Measurements from ENCODE around the gene FRY.

Gene FRY

DNA sequence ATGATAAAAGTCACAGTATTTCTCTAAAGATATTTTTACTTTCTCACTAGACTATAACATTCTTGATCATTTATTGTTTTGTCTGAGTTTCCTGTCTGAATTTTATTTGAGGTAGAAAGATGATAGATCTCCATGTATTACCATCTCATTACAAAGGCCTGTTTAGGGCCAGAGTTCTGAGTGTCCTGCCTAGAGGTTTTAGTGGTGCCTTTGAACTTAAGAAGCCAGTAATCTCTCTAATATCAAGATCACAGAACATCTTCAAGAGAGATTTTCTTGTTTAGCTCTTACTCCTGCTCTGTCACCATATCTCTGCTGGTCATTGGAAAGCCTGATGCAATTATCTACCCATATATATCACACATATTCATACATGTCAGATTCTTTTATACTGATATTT is 182.1 kb downstream of the FRY start:
- DNase-seq (ENCODE audit: low read depth, low spot score): no peak

DNA sequence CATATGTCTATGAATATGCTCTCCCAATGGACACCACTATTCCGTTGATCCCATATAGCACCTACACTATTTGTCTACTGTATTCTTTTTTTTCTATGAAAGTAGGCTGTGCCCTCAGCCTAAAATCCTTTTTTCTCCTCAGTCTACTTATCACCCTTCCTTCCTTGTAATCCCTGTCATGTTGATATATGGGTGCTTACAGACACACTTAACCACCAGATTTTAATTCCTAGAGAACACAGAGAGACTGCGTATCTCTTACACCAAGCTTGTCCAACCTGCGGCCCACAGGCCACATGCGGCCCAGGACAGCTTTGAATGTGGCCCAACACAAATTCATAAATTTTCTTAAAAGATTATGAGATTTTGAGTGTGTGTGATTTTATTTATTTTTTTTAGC is 182.5 kb downstream of the FRY start:
- no peak for DNase-seq (ENCODE audit: low read depth, low spot score)

DNA sequence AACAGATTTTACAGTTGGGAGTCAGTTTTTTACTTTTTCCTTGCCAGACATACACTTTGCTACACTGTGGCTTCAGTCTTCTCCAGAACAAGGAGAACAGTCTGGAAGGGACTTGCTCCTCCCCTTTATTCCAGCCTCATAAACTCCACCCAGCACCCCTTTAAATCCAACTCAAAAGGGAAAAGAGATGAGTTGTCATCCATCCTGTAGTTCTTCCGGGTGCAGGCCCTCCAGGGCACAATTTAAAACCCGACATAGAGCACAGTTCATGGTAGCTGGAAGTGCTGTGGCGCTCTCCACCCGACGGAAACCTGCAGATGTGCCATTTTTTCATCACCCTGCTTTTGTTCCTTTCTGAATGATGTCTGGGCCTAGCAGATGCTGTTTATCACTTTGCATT is 184.7 kb downstream of the FRY start:
- no peak for DNase-seq (ENCODE audit: low read depth, low spot score)

GRCh38 chr13:32222046-32222676 is 190.6 kb downstream of the FRY start:
- DNase-seq (ENCODE audit: low read depth, low spot score): no peak

GRCh38 chr13:32224916-32225315 is 193.3 kb downstream of the FRY start:
- no peak for DNase-seq (ENCODE audit: low read depth, low spot score)

DNA sequence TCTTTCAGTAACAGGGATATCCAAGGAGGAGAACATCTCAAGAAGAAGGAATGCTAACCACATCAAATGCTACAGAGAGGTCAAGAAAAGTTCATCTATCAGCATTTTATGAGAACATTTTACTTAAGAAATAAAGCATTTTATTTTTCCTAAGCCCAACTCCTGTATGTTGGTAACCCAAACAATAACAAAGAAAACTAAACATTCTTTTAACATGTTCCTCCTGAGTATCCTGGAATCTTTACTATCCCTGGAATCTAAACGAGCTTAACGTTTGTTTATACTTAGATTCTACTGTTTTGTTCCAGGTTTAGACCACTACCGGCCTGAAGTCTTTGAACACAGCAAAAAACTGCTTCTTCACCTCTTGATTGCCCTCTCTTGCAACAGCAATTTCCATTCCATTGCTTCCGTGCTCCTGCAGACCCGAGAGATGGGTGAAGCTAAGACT is 193.9 kb downstream of the FRY start:
- DNase-seq (ENCODE audit: low read depth, low spot score): no peak

GRCh38 chr13:32228330-32229041 is 196.9 kb downstream of the FRY start:
- DNase-seq (ENCODE audit: low read depth, low spot score): no peak

DNA sequence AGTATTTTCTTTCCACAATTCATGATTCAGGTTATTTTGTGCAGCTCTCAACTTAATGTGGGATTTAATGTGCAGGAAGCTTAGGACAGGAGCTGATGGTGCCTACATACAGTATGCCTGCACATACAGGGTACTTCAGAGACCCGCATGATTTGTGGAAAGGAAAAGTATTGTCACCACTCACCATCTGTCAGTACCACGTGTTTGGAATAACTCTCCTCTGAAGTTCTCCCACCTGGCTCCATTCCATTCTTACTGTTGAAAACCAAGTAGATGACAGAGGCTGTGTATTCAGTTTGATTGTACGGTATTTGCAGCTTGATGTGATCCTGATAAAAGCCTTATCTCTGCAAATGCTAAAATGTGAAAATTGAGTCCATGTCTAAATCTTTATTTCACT is 197.9 kb downstream of the FRY start:
- DNase-seq (ENCODE audit: low read depth, low spot score): no peak

DNA sequence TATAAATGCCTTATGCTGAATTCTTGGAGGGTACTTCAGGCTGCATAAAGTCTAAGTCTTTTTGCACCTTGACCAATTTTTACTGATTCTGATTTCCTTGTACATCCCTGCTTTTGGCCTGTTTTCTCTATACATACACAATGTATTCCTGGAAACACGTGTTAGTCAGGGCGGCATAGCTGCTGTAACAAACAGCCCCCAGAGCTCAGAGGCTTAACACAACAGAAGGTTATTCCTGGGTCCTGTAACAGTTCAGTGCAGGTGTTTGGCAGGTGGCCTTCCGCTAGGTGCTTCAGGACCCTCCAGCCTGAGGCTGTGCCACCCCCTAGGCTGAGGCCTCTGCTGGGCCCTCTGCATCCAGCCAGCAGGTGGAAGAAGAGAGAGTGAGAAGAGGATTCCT is 200.7 kb downstream of the FRY start:
- no peak for DNase-seq (ENCODE audit: low read depth, low spot score)

GRCh38 chr13:32233062-32233461 is 201.5 kb downstream of the FRY start:
- DNase-seq (ENCODE audit: low read depth, low spot score): no peak

GRCh38 chr13:32234914-32235313 is 203.3 kb downstream of the FRY start:
- DNase-seq (ENCODE audit: low read depth, low spot score): no peak

- no peak for DNase-seq (ENCODE audit: low read depth, low spot score)
These were observed 206.1 kb downstream of the FRY start for GRCh38 chr13:32237681-32238080.

GRCh38 chr13:32243695-32244094 is 212.1 kb downstream of the FRY start:
- DNase-seq (ENCODE audit: low read depth, low spot score): no peak

DNA sequence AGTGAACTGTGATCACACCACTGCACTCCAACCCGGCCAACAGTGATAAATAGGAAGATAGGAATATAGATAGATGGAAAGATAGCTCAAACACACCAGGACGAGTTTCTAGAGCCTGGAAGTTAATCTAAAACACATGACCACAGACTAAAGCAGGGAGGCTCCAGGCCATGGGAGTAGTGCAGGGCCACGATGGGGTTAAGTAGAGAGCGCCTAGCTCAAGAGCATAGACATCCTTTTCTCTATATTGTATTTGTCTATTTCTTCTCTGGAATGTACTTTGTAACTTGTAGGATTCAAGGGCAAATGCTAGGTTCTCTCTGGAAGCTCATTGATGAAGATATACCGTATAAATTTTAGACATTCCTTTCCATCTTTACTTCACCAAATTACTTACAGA is 214.0 kb downstream of the FRY start:
- DNase-seq (ENCODE audit: low read depth, low spot score): no peak

DNA sequence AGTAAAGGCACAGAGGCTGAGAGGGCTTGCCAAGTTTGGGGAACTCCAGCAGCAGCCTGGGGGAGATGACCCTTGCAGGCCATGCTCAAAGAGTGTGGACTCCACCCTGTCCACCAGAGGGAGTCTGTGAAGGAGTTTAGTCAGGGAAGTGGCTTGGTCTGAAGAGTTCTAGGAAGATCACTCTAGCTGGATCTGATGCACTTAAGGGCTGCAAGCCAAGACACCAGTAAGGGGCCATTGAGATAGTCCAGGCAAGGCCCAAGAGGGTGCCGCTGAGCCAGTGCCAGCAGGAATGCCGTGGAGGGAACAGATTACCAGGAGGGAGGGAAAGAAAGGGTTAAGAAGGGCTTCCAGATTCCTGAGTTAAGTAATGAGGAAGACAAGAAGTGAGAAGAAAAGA is 214.9 kb downstream of the FRY start:
- DNase-seq (ENCODE audit: low read depth, low spot score): no peak

- DNase-seq (ENCODE audit: low read depth, low spot score): no peak
These were observed 216.3 kb downstream of the FRY start for GRCh38 chr13:32247887-32248286.

DNA sequence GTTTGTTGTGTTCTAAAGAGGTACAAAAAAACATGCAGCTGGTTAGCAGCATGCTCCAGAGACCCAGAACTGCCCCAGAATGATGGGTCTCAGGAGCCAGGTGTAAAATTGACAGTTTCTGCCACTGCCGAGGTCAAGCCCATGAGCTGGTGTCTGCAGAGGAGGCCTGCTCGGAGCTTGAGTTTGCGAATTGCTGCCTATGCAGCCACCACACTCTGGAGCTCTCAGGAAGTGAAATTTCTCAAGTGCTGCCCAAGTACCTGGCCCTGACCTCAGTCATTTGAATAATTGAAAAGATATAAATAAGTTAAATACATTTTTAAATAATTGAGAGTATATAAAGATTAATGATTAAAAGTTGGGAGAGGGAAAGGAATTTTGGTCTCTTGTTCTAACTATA is 217.2 kb downstream of the FRY start:
- no peak for DNase-seq (ENCODE audit: low read depth, low spot score)

DNA sequence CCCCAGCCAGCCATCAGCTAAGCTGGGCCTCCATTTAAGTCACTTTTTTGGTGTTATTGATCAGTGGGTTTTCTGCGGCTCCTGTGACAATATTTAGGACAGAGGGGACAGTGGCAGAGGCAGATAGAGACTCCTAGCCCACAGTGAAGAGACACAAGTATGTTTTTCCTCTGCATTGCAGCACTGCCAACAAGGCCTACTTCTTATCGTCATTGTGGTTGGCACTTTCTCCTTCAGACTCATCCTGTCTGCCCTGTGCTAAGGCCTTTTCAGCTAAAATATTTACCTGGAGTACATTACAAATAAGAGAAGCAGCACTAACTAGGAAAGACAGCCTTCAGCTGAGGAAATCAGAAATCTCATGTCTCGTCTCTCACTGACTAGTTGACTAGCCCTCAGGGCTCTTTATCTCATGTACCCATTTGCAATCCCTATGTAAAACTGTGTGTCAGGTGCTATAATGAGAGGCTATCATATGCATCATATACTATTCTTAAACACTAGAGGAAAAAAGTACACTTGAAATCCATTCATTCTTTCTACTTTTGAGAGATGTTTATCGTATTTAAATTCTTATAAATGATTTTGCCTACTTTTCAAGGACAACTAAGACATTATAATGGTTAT is 221.4 kb downstream of the FRY start:
- DNase-seq (ENCODE audit: low read depth, low spot score): no peak

GRCh38 chr13:32253911-32254399 is 222.4 kb downstream of the FRY start:
- DNase-seq (ENCODE audit: low read depth, low spot score): no peak

DNA sequence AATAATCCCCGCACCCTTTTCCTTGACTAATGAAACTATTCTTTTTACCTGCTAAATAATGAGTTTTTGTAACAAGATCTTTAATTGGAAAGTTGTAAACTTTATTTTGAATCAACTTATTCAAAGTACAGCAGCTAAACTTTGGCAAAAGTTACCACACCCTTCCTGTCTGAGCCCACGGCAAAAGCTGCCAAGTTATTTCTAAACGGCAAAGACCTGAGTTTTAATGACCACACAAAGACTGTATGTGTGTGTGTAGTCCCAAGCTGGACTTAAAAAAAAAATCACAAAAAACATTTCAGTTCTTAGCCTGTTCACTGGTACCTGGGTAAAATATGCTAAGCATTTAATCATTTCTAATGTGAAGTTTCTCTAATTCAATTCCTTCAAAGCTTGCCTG is 222.8 kb downstream of the FRY start:
- DNase-seq (ENCODE audit: low read depth, low spot score): no peak

- DNase-seq (ENCODE audit: low read depth, low spot score): no peak
These were observed 223.5 kb downstream of the FRY start for GRCh38 chr13:32254916-32255723.

DNA sequence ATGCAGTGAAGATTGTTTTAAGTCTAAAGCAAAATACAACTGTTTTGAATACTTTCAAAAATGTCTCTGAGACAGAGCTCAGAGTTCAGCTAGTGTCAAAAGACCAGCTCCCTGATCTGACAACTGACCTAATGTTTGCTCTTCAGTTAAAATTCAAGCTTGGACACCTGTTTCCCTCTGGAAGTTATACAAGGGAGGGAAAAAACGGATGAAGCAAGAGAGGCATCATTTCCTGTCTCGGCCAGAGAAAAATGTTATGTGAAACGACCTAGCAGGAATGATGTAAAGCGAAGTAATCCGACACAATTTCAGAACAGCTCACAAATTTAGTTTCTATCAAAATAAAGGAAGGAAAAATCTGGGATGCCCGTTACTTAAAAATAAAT is 224.1 kb downstream of the FRY start:
- DNase-seq (ENCODE audit: low read depth, low spot score): no peak

All from activated CD4-positive, CD25-positive, alpha-beta regulatory T cell treated with anti-CD3 and anti-CD28 coated beads, Interleukin-2, amount 50 U/mL, for 16 hours (primary cell).